Upper lobe of left lung (tissue), 4 donors: ENCODE data around the gene PAPLN.

Experiments
- POLR2A ChIP-seq, 4 donors: fragments of 450-650 bp; IDR thresholded peaks; one replicate each; pipeline ENCODE4 v1.5.1; 2016 to 2017; ENCODE audit warnings: antibody characterized with exemption in 4 of 4, mild to moderate bottlenecking in 2 of 4
- POLR2AphosphoS5 ChIP-seq, 2 donors: sonication (generic); formaldehyde crosslinking; IDR thresholded peaks; one replicate each; pipeline ENCODE4 v1.5.1; 2017; ENCODE audit warnings: antibody characterized with exemption in 2 of 2

DNA sequence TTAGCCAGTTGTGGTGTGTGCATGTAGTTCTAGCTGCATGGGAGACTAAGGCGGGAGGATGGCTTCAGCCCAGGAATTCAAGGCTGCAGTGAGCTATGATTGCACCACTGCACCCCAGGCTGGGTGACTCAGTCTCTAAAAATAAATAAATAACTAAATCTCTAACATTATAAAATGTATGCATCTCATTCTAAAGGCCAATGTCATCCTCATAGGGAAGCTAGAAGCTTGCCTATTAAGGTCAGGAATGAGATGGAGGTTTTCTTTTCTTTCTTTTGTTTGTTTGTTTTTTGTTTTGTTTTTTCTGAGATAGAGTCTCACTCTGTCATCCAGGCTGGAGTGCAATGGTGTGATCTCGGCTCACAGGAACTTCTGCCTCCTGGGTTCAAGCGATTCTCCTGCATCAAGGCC is 48.8 kb upstream of the PAPLN start:
- TF ChIP-seq POLR2A (IDR thresholded peaks at IDR 0.05) (no peak), POLR2AphosphoS5 (IDR thresholded peaks at IDR 0.05) (no peak)
